Stimulated activated CD4-positive, alpha-beta T cell treated with anti-CD3 and anti-CD28 coated beads, Interleukin-4, amount 100 ng/mL, for 1 hour (primary cell): ENCODE data around the gene LTV1.
"Not testable (repeated sequence)": the region's sequence is repeated elsewhere in the genome, so short reads cannot be mapped to it uniquely, and the experiment has no call there.

Experiments
- DNase-seq: peaks from one replicate; pipeline ENCODE4 v3.0.0-alpha.2; 2020

The LTV1 gene

GRCh38 chr6:143844006-143844405 lies 868 bp downstream of the LTV1 start:
- no peak for DNase-seq

- DNase-seq: no peak
Observed at GRCh38 chr6:143845033-143845432, 1.9 kb downstream of the LTV1 start.

- not testable (repeated sequence) for DNase-seq
Observed at GRCh38 chr6:143851706-143852105, 8.6 kb downstream of the LTV1 start.

- not testable (repeated sequence) for DNase-seq
Observed at GRCh38 chr6:143855057-143855456, 11.9 kb downstream of the LTV1 start.

- DNase-seq: not testable (repeated sequence)
Observed at GRCh38 chr6:143856762-143857161, 13.6 kb downstream of the LTV1 start.

GRCh38 chr6:143857651-143858050 lies 14.5 kb downstream of the LTV1 start:
- DNase-seq: no peak

GRCh38 chr6:143859891-143860660 lies 16.9 kb downstream of the LTV1 start:
- DNase-seq: no peak

GRCh38 chr6:143863771-143864170 lies 20.6 kb downstream of the LTV1 start:
- DNase-seq: no peak

- no peak for DNase-seq
Observed at GRCh38 chr6:143864234-143864633, 21.1 kb downstream of the LTV1 start, which contains the start of gene ZC2HC1B. Gene ZC2HC1B (plus strand): TSS chr6:143864474. CDS start chr6:143864540, 66 bp downstream.

- DNase-seq: no peak
Observed at GRCh38 chr6:143867236-143867635, 24.1 kb downstream of the LTV1 start.

GRCh38 chr6:143868808-143869207 lies 25.7 kb downstream of the LTV1 start:
- DNase-seq: not testable (repeated sequence)

GRCh38 chr6:143871202-143871730 lies 28.1 kb downstream of the LTV1 start:
- DNase-seq: not testable (repeated sequence)

- no peak for DNase-seq
Observed at GRCh38 chr6:143872201-143872600, 29.1 kb downstream of the LTV1 start.

- not testable (repeated sequence) for DNase-seq
Observed at GRCh38 chr6:143873600-143873999, 30.5 kb downstream of the LTV1 start.

GRCh38 chr6:143874503-143874902 lies 31.4 kb downstream of the LTV1 start:
- DNase-seq: not testable (repeated sequence)

- DNase-seq: no peak
Observed at GRCh38 chr6:143877584-143878271, 34.6 kb downstream of the LTV1 start.

GRCh38 chr6:143878272-143878760 lies 35.2 kb downstream of the LTV1 start:
- no peak for DNase-seq

GRCh38 chr6:143880412-143880811 lies 37.3 kb downstream of the LTV1 start:
- no peak for DNase-seq

GRCh38 chr6:143882401-143882930 lies 39.3 kb downstream of the LTV1 start:
- no peak for DNase-seq

GRCh38 chr6:143884216-143884900 lies 41.2 kb downstream of the LTV1 start:
- DNase-seq: no peak

GRCh38 chr6:143885116-143885515 lies 42.0 kb downstream of the LTV1 start:
- no peak for DNase-seq

GRCh38 chr6:143894655-143895054 lies 51.5 kb downstream of the LTV1 start:
- DNase-seq: no peak
